ENCODE measurements around the gene SLC15A4. TPM values are rescaled to one million over a fixed set of nuclear protein-coding genes. Genes with fewer than 3 reads are reported as not detected.

Gene SLC15A4
- total and polyA plus RNA-seq, 2 of the 13 experiments (the other 11 are each of a cell fraction or from before 2014, with no cell fraction given), result 17.3 to 22.7 TPM

DNA sequence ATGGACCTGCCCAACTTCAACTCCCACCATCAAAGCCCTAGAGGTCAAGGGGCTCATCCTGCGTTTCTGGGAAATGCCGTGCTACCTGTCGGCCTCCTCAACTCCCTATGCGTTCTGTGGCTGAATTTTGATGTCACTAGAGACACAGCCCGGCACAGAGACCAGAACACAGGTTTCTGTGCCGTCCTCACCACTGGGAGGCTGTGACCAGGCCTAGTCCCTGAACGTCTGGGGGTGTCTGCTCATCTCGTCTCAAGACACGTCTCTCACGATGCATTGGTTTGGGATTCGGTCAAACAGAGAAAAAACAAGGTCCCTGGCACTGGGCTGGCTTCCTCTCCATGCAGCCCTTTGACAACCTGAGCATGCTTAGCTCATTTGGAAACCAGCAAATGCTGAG is 33.5 kb downstream of the SLC15A4 start:
- no peak for FAIRE-seq
- Histone ChIP-seq H2AFZ (ENCODE audit: low read length) (no peak overlapping the region), H3K27ac (ENCODE audit: extremely low read length, insufficient read depth, low read length) (no peak overlapping the region), H3K9ac (ENCODE audit: insufficient read depth, low read depth, low read length) (no peak overlapping the region), H3K36me3 (replicated peaks in 1 of 2; ENCODE audit: control insufficient read depth in 1 of 2, insufficient read depth in 2 of 2, low read length in 2 of 2) (peaks cover 10 to 21% of the 10 kb centered on the region in 2 experiments), H3K4me2 (ENCODE audit: low read depth, low read length) (no peak overlapping the region), H4K20me1 (ENCODE audit: insufficient read depth, low read length) (0 out of 2 replicates have a peak, but pooled peaks cover 3% of the 10 kb centered on the region), H3K79me2 (ENCODE audit: insufficient read depth, low read length) (no peaks in the 10 kb centered on the region), H3K27me3 (ENCODE audit: control insufficient read depth in 1 of 2, insufficient read depth in 2 of 2, low read length in 2 of 2) (no peaks in the 10 kb centered on the region), H3K9me3 (ENCODE audit: low read length) (no peaks in the 10 kb centered on the region), H3K4me1 (ENCODE audit: insufficient read depth, low read length) (no peaks in the 10 kb centered on the region), H3K4me3 (replicated peaks in 1 of 3; ENCODE audit: insufficient read depth in 1 of 3, low read depth in 2 of 3, low read length in 3 of 3) (no peak overlapping the region)
- POLR2A ChIA-PET, result no interaction called here
- ATAC-seq, result no peak
- no peak for DNase-seq (ENCODE audit: low spot score)
- in situ Hi-C loops (cut with HindIII; ENCODE audit: extremely low pct_ligation_motif_present, low pct_unique_long_range_greater_than_20kb) (no loop called here), intact Hi-C loops (cut with micrococcal nuclease; ENCODE audit: unreplicated experiment) (no loop called here)
- BruUV-seq (replicated peaks), result no TSS peak
- 92% methylated on average over 7 of the region's 11 CpGs for WGBS (ENCODE audit: low lambda C conversion rate)
- CTCF ChIA-PET (ENCODE audit: low intra/inter-chr PET ratio, low total read pairs), result no interaction called here
- TF ChIP-seq, protein P1, sequence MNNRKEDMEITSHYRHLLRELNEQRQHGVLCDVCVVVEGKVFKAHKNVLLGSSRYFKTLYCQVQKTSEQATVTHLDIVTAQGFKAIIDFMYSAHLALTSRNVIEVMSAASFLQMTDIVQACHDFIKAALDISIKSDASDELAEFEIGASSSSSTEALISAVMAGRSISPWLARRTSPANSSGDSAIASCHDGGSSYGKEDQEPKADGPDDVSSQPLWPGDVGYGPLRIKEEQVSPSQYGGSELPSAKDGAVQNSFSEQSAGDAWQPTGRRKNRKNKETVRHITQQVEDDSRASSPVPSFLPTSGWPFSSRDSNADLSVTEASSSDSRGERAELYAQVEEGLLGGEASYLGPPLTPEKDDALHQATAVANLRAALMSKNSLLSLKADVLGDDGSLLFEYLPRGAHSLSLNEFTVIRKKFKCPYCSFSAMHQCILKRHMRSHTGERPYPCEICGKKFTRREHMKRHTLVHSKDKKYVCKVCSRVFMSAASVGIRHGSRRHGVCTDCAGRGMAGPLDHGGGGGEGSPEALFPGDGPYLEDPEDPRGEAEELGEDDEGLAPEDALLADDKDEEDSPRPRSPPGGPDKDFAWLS (CRISPR knock-in tag; IDR thresholded peaks at IDR 0.05; ENCODE audit: borderline replicate concordance), result no peak
- TF ChIP-seq NFYC (CRISPR knock-in tag; IDR thresholded peaks at IDR 0.05), result no peak
- no peak for TF ChIP-seq SOX13 (IDR thresholded peaks at IDR 0.05)
- TF ChIP-seq SOX13 (CRISPR knock-in tag; conservative IDR thresholded peaks at IDR 0.05 in 1 of 2, IDR thresholded peaks at IDR 0.05 in 1 of 2), result no peak
- TF ChIP-seq ZNF180 (CRISPR knock-in tag; IDR thresholded peaks at IDR 0.05; ENCODE audit: borderline replicate concordance, low read depth), result no peak
- TF ChIP-seq HNF4G (IDR thresholded peaks at IDR 0.05; ENCODE audit: borderline replicate concordance, low read depth, low read length), result no peak
- no peak for TF ChIP-seq HNF4G (CRISPR knock-in tag; IDR thresholded peaks at IDR 0.05; ENCODE audit: borderline replicate concordance, low read depth)
